Nephron (organoid): ENCODE data around the gene ZNF487.
"Not testable (repeated sequence)": the region's sequence is repeated elsewhere in the genome, so short reads cannot be mapped to it uniquely, and the experiment has no call there.

Experiments used
- H3K27ac Mint-ChIP-seq, 3 experiments: 2 replicates each; pipeline ENCODE4 v1.8.0; 2020; ENCODE audit warnings: mixed read lengths in 3 of 3, mild to moderate bottlenecking in 2 of 3, moderate library complexity in 1 of 3
- H3K27me3 Mint-ChIP-seq: 2 replicates; pipeline ENCODE4 v1.8.0; 2021; ENCODE audit warnings: low read depth, mild to moderate bottlenecking, moderate library complexity, mixed read lengths
- H3K36me3 Mint-ChIP-seq: 2 replicates; pipeline ENCODE4 v1.8.0; 2020; ENCODE audit warnings: low read depth, mixed read lengths
- H3K4me1 Mint-ChIP-seq: 2 replicates; pipeline ENCODE4 v1.8.0; 2020; ENCODE audit warnings: mixed read lengths
- H3K4me3 Mint-ChIP-seq, 3 experiments: 2 replicates each; pipeline ENCODE4 v1.8.0; 2020; ENCODE audit warnings: mild to moderate bottlenecking in 3 of 3, mixed read lengths in 3 of 3, moderate library complexity in 2 of 3
- H3K9me3 Mint-ChIP-seq: 2 replicates; pipeline ENCODE4 v1.8.0; 2020; ENCODE audit warnings: mixed read lengths
- CTCF ChIP-seq, 3 experiments: fragments of 200-600 bp; sonication (generic); IDR thresholded peaks; one replicate each; pipeline ENCODE4 v1.5.0; 2021; ENCODE audit warnings: antibody characterized with exemption in 3 of 3; ENCODE audit not compliant: unreplicated experiment in 3 of 3

ZNF487 gene

GRCh38 chr10:43452356-43452914 lies 15.5 kb downstream of the ZNF487 start:
- peaks cover 5% of the 10 kb centered on the region for H3K9me3 Mint-ChIP-seq
- H3K36me3 Mint-ChIP-seq: peaks cover 5% of the 10 kb centered on the region
- peak overlapping the region; percentile 50 to 82 (median 72) for H3K27ac Mint-ChIP-seq
- H3K27me3 Mint-ChIP-seq: no peaks in the 10 kb centered on the region
- TF ChIP-seq CTCF (IDR thresholded peaks at IDR 0.05; ENCODE audit: unreplicated experiment in 3 of 3): no peak
- H3K4me1 Mint-ChIP-seq: peaks cover 17% of the 10 kb centered on the region
- peak overlapping the region in 1 of 3 experiments; percentile 44 for H3K4me3 Mint-ChIP-seq

GRCh38 chr10:43453266-43453831 lies 16.4 kb downstream of the ZNF487 start:
- Mint-ChIP-seq H3K27ac (peak overlapping the region; percentile 50 to 82 (median 72)), H3K4me3 (peak overlapping the region; percentile 48 to 82 (median 76)), H3K36me3 (no peaks in the 10 kb centered on the region), H3K27me3 (peaks cover 4% of the 10 kb centered on the region), H3K4me1 (peaks cover 17% of the 10 kb centered on the region), H3K9me3 (no peaks in the 10 kb centered on the region)
- TF ChIP-seq CTCF (IDR thresholded peaks at IDR 0.05; ENCODE audit: unreplicated experiment in 3 of 3): no peak

GRCh38 chr10:43454025-43454424 lies 17.1 kb downstream of the ZNF487 start:
- peaks cover 17% of the 10 kb centered on the region for H3K4me1 Mint-ChIP-seq
- not testable (repeated sequence) for H3K36me3 Mint-ChIP-seq, H3K9me3 Mint-ChIP-seq, H3K27me3 Mint-ChIP-seq
- peak overlapping the region in 2 of 3 experiments; percentile 96 to 98 for H3K27ac Mint-ChIP-seq
- peak overlapping the region; percentile 93 to 97 (median 96) for H3K4me3 Mint-ChIP-seq

GRCh38 chr10:43456561-43456960 lies 19.6 kb downstream of the ZNF487 start:
- H3K4me1 Mint-ChIP-seq: peaks cover 17% of the 10 kb centered on the region
- peak overlapping the region in 1 of 3 experiments; percentile 96 for H3K27ac Mint-ChIP-seq
- H3K36me3 Mint-ChIP-seq, H3K9me3 Mint-ChIP-seq, H3K27me3 Mint-ChIP-seq: not testable (repeated sequence)
- peak overlapping the region in 2 of 3 experiments; percentile 6 to 42 for H3K4me3 Mint-ChIP-seq

- no peaks in the 10 kb centered on the region for H3K9me3 Mint-ChIP-seq
- peaks cover 4% of the 10 kb centered on the region for H3K27me3 Mint-ChIP-seq
- no peak overlapping the region for H3K27ac Mint-ChIP-seq
- no peaks in the 10 kb centered on the region for H3K36me3 Mint-ChIP-seq
- peaks cover 15% of the 10 kb centered on the region for H3K4me1 Mint-ChIP-seq
- H3K4me3 Mint-ChIP-seq: peak overlapping the region in 2 of 3 experiments; percentile 41 to 44
- no peak for TF ChIP-seq CTCF (IDR thresholded peaks at IDR 0.05; ENCODE audit: unreplicated experiment in 3 of 3)
Measured at GRCh38 chr10:43458227-43458626, 21.3 kb downstream of the ZNF487 start.

GRCh38 chr10:43461950-43462349 lies 25.0 kb downstream of the ZNF487 start:
- H3K27ac Mint-ChIP-seq: peak overlapping the region in 1 of 3 experiments; percentile 5
- peak; percentile 61 to 77 (median 64) for TF ChIP-seq CTCF (IDR thresholded peaks at IDR 0.05; ENCODE audit: unreplicated experiment in 3 of 3)
- no peaks in the 10 kb centered on the region for H3K36me3 Mint-ChIP-seq
- peaks cover 4% of the 10 kb centered on the region for H3K27me3 Mint-ChIP-seq
- H3K4me1 Mint-ChIP-seq: peaks cover 5% of the 10 kb centered on the region
- H3K9me3 Mint-ChIP-seq: no peaks in the 10 kb centered on the region
- H3K4me3 Mint-ChIP-seq: no peak overlapping the region

- not testable (repeated sequence) for H3K9me3 Mint-ChIP-seq, H3K36me3 Mint-ChIP-seq, H3K27ac Mint-ChIP-seq
Measured at GRCh38 chr10:43465086-43465735, 28.3 kb downstream of the ZNF487 start.

GRCh38 chr10:43465736-43466120 lies 28.8 kb downstream of the ZNF487 start:
- not testable (repeated sequence) for H3K27ac Mint-ChIP-seq, H3K4me1 Mint-ChIP-seq, H3K27me3 Mint-ChIP-seq, H3K4me3 Mint-ChIP-seq, H3K36me3 Mint-ChIP-seq, H3K9me3 Mint-ChIP-seq

More at GRCh38 chr10:43465086-43465735, 28.3 kb downstream of the ZNF487 start:
- not testable (repeated sequence) for H3K4me1 Mint-ChIP-seq, H3K4me3 Mint-ChIP-seq, H3K27me3 Mint-ChIP-seq
